Prostate gland (tissue), 2 donors: ENCODE results near the gene MTCH1.

Experiments used
- CTCF ChIP-seq, 4 experiments: fragments of 200-600 bp in 2 of 4; fragments of 450-650 bp in 2 of 4; sonication (generic) in 2 of 4; IDR thresholded peaks; 1 replicate in 3 of 4; 2 replicates in 1 of 4; pipeline ENCODE4 v1.5.1; 2016 to 2019; ENCODE audit warnings: antibody characterized with exemption in 4 of 4, mild to moderate bottlenecking in 2 of 4, moderate library complexity in 2 of 4
- POLR2A ChIP-seq: fragments of 450-650 bp; IDR thresholded peaks from one replicate; pipeline ENCODE4 v1.6.1; 2016; ENCODE audit warnings: antibody characterized with exemption, mild to moderate bottlenecking
- POLR2AphosphoS5 ChIP-seq: sonication (generic); formaldehyde crosslinking; IDR thresholded peaks from one replicate; pipeline ENCODE4 v1.6.1; 2017; ENCODE audit warnings: antibody characterized with exemption

GRCh38 chr6:36967757-36968156 lies 18.2 kb downstream of the MTCH1 start:
- no peak for TF ChIP-seq POLR2A
- no peak for TF ChIP-seq CTCF (IDR thresholded peaks at IDR 0.05)
- no peak for TF ChIP-seq POLR2AphosphoS5
